NCI-H2029 treated with DMSO at 0.1 percent for 48 hours (cell line): ENCODE results near the gene KCTD12.
A peak's percentile ranks its signal among the peaks of the same experiment; 100 is the strongest.

Experiments used
- DNase-seq: peaks from one replicate; lab custom pipeline; 2025; lab: John Stamatoyannopoulos, UW

KCTD12 gene

GRCh38 chr13:76853921-76854608 is 32.1 kb downstream of the KCTD12 start:
- DNase-seq: no peak

- no peak for DNase-seq
Measured at GRCh38 chr13:76853481-76853880, 32.7 kb downstream of the KCTD12 start.

- DNase-seq: no peak
Measured at GRCh38 chr13:76852986-76853385, 33.2 kb downstream of the KCTD12 start.

- no peak for DNase-seq
Measured at GRCh38 chr13:76851961-76852360, 34.2 kb downstream of the KCTD12 start.

GRCh38 chr13:76849493-76849892 is 36.7 kb downstream of the KCTD12 start:
- DNase-seq: no peak

GRCh38 chr13:76848596-76848995 is 37.6 kb downstream of the KCTD12 start:
- DNase-seq: no peak

- DNase-seq: no peak
Measured at GRCh38 chr13:76846363-76846762, 39.8 kb downstream of the KCTD12 start.

- no peak for DNase-seq
Measured at GRCh38 chr13:76845865-76846264, 40.3 kb downstream of the KCTD12 start.

- no peak for DNase-seq
Measured at GRCh38 chr13:76845367-76845766, 40.8 kb downstream of the KCTD12 start.

GRCh38 chr13:76837801-76838200 is 48.4 kb downstream of the KCTD12 start:
- no peak for DNase-seq

GRCh38 chr13:76836311-76836710 is 49.9 kb downstream of the KCTD12 start:
- no peak for DNase-seq

GRCh38 chr13:76833441-76833954 is 52.7 kb downstream of the KCTD12 start:
- no peak for DNase-seq

- DNase-seq: peak; percentile 36
Measured at GRCh38 chr13:76832258-76832988, 53.8 kb downstream of the KCTD12 start.

- no peak for DNase-seq
Measured at GRCh38 chr13:76830805-76831204, 55.4 kb downstream of the KCTD12 start.
